HEK293 (cell line): ENCODE results near the gene TES.

Experiments
- EGR2 ChIP-seq: fragments of 450-650 bp; formaldehyde crosslinking; IDR thresholded peaks from 2 replicates; pipeline ENCODE4 v1.5.1; 2016; ENCODE audit warnings: low read depth, missing biosample characterization, missing genetic modification characterization
- GLI4 ChIP-seq: fragments of 450-650 bp; formaldehyde crosslinking; IDR thresholded peaks from 2 replicates; pipeline ENCODE4 v1.5.1; 2016; ENCODE audit warnings: missing biosample characterization, missing genetic modification characterization
- KLF8 ChIP-seq: fragments of 450-650 bp; formaldehyde crosslinking; IDR thresholded peaks from 2 replicates; pipeline ENCODE4 v1.5.1; 2016; ENCODE audit warnings: missing biosample characterization, missing genetic modification characterization
- KLF9 ChIP-seq: fragments of 450-650 bp; formaldehyde crosslinking; IDR thresholded peaks from 2 replicates; pipeline ENCODE4 v1.5.1; 2016; ENCODE audit warnings: missing biosample characterization, missing genetic modification characterization, low read depth
- MYNN ChIP-seq: fragments of 450-650 bp; formaldehyde crosslinking; IDR thresholded peaks from 2 replicates; pipeline ENCODE4 v1.5.1; 2016; ENCODE audit warnings: missing biosample characterization, missing genetic modification characterization, borderline replicate concordance
- WT1 ChIP-seq: fragments of 450-650 bp; formaldehyde crosslinking; IDR thresholded peaks from 2 replicates; pipeline ENCODE4 v1.5.1; 2016; ENCODE audit warnings: missing biosample characterization, missing genetic modification characterization
- ZBTB8A ChIP-seq: fragments of 450-650 bp; formaldehyde crosslinking; IDR thresholded peaks from 2 replicates; pipeline ENCODE4 v1.5.1; 2016; ENCODE audit warnings: missing biosample characterization, missing genetic modification characterization
- ZFP69B ChIP-seq: fragments of 450-650 bp; formaldehyde crosslinking; IDR thresholded peaks from 2 replicates; pipeline ENCODE4 v1.5.1; 2016; ENCODE audit warnings: missing biosample characterization, missing genetic modification characterization
- ZNF114 ChIP-seq: fragments of 450-650 bp; formaldehyde crosslinking; IDR thresholded peaks from 2 replicates; pipeline ENCODE4 v1.5.0; 2017; ENCODE audit warnings: missing biosample characterization, missing genetic modification characterization
- ZNF184 ChIP-seq: fragments of 450-650 bp; IDR thresholded peaks from 2 replicates; pipeline ENCODE4 v1.5.1; 2018; ENCODE audit warnings: missing biosample characterization, mild to moderate bottlenecking, missing genetic modification characterization
- ZNF202 ChIP-seq: fragments of 450-650 bp; formaldehyde crosslinking; IDR thresholded peaks from 2 replicates; pipeline ENCODE4 v1.5.1; 2016; ENCODE audit warnings: missing biosample characterization, missing genetic modification characterization, borderline replicate concordance
- ZNF266 ChIP-seq: fragments of 450-650 bp; formaldehyde crosslinking; IDR thresholded peaks from 2 replicates; pipeline ENCODE4 v1.5.1; 2016; ENCODE audit warnings: missing biosample characterization, missing genetic modification characterization, low read depth
- ZNF366 ChIP-seq: fragments of 450-650 bp; formaldehyde crosslinking; conservative IDR thresholded peaks from 2 replicates; pipeline ENCODE4 v1.5.1; 2016; ENCODE audit warnings: missing biosample characterization, missing genetic modification characterization
- ZNF404 ChIP-seq: fragments of 450-650 bp; formaldehyde crosslinking; IDR thresholded peaks from 2 replicates; pipeline ENCODE4 v1.5.1; 2017; ENCODE audit warnings: missing biosample characterization, missing genetic modification characterization
- ZNF48 ChIP-seq: fragments of 450-650 bp; formaldehyde crosslinking; IDR thresholded peaks from 2 replicates; pipeline ENCODE4 v1.5.1; 2016; ENCODE audit warnings: missing biosample characterization, missing genetic modification characterization
- ZNF514 ChIP-seq: fragments of 450-650 bp; formaldehyde crosslinking; IDR thresholded peaks from 2 replicates; pipeline ENCODE4 v1.5.1; 2016; ENCODE audit warnings: missing biosample characterization, missing genetic modification characterization
- ZNF521 ChIP-seq: fragments of 450-650 bp; formaldehyde crosslinking; IDR thresholded peaks from 2 replicates; pipeline ENCODE4 v1.5.1; 2017; ENCODE audit warnings: missing biosample characterization, mild to moderate bottlenecking, missing genetic modification characterization
- ZNF621 ChIP-seq: fragments of 450-650 bp; formaldehyde crosslinking; IDR thresholded peaks from 2 replicates; pipeline ENCODE4 v1.5.1; 2017; ENCODE audit warnings: missing biosample characterization, missing genetic modification characterization
- ZNF670 ChIP-seq: fragments of 450-650 bp; formaldehyde crosslinking; IDR thresholded peaks from 2 replicates; pipeline ENCODE4 v1.5.1; 2016; ENCODE audit warnings: missing biosample characterization, missing genetic modification characterization, low read depth
- ZNF830 ChIP-seq: fragments of 450-650 bp; IDR thresholded peaks from 2 replicates; pipeline ENCODE4 v1.5.0; 2018; ENCODE audit warnings: missing biosample characterization, missing genetic modification characterization, low read depth, mild to moderate bottlenecking, moderate library complexity
- TF ChIP-seq, protein P1 (sequence below): fragments of 450-650 bp; formaldehyde crosslinking; IDR thresholded peaks from 2 replicates; pipeline ENCODE4 v1.5.1; 2016; ENCODE audit warnings: missing biosample characterization, missing genetic modification characterization, borderline replicate concordance
- TF ChIP-seq, protein P2 (sequence below): fragments of 450-650 bp; formaldehyde crosslinking; IDR thresholded peaks from 2 replicates; pipeline ENCODE4 v1.5.1; 2016; ENCODE audit warnings: missing biosample characterization, missing genetic modification characterization
- TF ChIP-seq, protein P3 (sequence below): fragments of 450-650 bp; formaldehyde crosslinking; IDR thresholded peaks from 2 replicates; pipeline ENCODE4 v1.5.1; 2016; ENCODE audit warnings: missing biosample characterization, missing genetic modification characterization
- TF ChIP-seq, protein P4 (sequence below): fragments of 450-650 bp; formaldehyde crosslinking; IDR thresholded peaks from 2 replicates; pipeline ENCODE4 v1.5.1; 2016; ENCODE audit warnings: missing biosample characterization, missing genetic modification characterization
- TF ChIP-seq, protein P5 (sequence below): fragments of 450-650 bp; formaldehyde crosslinking; IDR thresholded peaks from 2 replicates; pipeline ENCODE4 v1.5.1; 2016; ENCODE audit warnings: missing biosample characterization, missing genetic modification characterization, low read depth
- TF ChIP-seq, protein P6 (sequence below): fragments of 450-650 bp; formaldehyde crosslinking; IDR thresholded peaks from 2 replicates; pipeline ENCODE4 v1.5.1; 2016; ENCODE audit warnings: missing biosample characterization, missing genetic modification characterization

Gene TES

DNA sequence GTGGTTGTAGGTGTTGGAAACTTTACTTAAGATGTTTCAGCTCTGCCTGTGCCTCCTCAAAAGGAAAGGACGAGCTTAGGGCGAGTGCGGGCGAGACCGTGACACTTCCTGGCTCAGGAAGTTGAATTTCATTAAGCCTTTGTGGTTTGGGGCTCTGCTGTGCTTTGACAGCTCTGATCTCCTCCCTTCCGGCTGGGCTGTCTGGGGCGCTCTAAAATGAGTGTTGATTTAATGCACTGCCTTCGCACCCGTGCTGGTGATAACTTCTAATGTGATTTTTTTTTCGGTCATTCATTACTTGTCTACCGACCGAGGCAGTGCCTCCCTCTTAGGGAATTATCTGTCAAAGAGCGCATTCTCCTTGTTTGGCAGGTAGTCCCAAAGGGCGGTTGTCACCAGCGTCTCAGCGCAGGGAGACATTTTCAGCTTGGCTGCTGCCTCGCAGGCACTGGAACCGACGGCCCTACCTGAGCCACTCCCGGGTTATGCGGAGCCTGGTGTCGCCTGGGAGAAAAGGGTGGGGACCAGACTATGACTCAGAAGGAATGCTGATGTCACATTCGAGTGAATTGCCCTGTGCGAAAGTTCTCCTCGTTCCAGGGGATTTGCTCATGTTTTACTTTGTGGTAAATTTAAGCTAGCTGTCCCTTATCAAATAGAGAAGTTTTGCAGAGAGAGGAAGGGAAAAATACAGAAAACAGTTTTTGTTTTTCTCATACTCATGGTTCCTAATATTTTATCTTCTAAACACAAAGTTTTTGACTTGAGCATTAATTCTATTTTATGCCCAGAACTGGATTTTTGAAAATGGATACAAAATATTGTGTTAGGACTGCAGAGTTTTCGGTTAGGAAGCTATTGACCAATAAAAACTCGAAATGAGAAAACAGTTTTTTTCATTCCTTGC, 920 bp downstream of the TES start (continued):
- TF ChIP-seq GLI4 (tag by site-specific recombination), result no peak
- TF ChIP-seq ZNF266, result no peak
- no peak for TF ChIP-seq ZNF670
- no peak for TF ChIP-seq ZNF621 (tag by site-specific recombination)
- no peak for TF ChIP-seq ZNF521 (tag by site-specific recombination)
- TF ChIP-seq EGR2, result no peak
- TF ChIP-seq ZNF202 (tag by site-specific recombination), result no peak
- peak; percentile 85 for TF ChIP-seq ZBTB8A (tag by site-specific recombination)
- no peak for TF ChIP-seq ZNF48 (tag by site-specific recombination)
- TF ChIP-seq, protein P1, sequence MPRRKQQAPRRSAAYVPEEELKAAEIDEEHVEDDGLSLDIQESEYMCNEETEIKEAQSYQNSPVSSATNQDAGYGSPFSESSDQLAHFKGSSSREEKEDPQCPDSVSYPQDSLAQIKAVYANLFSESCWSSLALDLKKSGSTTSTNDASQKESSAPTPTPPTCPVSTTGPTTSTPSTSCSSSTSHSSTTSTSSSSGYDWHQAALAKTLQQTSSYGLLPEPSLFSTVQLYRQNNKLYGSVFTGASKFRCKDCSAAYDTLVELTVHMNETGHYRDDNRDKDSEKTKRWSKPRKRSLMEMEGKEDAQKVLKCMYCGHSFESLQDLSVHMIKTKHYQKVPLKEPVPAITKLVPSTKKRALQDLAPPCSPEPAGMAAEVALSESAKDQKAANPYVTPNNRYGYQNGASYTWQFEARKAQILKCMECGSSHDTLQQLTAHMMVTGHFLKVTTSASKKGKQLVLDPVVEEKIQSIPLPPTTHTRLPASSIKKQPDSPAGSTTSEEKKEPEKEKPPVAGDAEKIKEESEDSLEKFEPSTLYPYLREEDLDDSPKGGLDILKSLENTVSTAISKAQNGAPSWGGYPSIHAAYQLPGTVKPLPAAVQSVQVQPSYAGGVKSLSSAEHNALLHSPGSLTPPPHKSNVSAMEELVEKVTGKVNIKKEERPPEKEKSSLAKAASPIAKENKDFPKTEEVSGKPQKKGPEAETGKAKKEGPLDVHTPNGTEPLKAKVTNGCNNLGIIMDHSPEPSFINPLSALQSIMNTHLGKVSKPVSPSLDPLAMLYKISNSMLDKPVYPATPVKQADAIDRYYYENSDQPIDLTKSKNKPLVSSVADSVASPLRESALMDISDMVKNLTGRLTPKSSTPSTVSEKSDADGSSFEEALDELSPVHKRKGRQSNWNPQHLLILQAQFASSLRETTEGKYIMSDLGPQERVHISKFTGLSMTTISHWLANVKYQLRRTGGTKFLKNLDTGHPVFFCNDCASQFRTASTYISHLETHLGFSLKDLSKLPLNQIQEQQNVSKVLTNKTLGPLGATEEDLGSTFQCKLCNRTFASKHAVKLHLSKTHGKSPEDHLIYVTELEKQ (tag by site-specific recombination), result no peak
- TF ChIP-seq KLF9, result peak; percentile 35
- TF ChIP-seq ZNF514, result no peak
- no peak for TF ChIP-seq ZNF404 (tag by site-specific recombination)
- TF ChIP-seq ZNF830, result no peak
- TF ChIP-seq, protein P2, sequence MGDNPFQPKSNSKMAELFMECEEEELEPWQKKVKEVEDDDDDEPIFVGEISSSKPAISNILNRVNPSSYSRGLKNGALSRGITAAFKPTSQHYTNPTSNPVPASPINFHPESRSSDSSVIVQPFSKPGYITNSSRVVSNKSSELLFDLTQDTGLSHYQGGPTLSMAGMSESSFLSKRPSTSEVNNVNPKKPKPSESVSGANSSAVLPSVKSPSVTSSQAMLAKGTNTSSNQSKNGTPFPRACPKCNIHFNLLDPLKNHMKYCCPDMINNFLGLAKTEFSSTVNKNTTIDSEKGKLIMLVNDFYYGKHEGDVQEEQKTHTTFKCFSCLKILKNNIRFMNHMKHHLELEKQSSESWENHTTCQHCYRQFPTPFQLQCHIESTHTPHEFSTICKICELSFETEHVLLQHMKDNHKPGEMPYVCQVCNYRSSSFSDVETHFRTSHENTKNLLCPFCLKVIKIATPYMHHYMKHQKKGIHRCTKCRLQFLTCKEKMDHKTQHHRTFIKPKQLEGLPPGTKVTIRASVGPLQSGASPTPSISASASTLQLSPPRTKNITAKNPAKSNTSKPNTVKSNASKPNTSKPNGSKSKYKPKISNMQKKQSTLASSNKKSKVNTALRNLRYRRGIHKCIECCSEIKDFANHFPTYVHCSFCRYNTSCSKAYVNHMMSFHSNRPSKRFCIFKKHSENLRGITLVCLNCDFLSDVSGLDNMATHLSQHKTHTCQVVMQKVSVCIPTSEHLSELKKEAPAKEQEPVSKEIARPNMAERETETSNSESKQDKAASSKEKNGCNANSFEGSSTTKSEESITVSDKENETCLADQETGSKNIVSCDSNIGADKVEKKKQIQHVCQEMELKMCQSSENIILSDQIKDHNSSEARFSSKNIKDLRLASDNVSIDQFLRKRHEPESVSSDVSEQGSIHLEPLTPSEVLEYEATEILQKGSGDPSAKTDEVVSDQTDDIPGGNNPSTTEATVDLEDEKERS (tag by site-specific recombination), result no peak
- TF ChIP-seq KLF8 (tag by site-specific recombination), result peak; percentile 93
- TF ChIP-seq, protein P3, sequence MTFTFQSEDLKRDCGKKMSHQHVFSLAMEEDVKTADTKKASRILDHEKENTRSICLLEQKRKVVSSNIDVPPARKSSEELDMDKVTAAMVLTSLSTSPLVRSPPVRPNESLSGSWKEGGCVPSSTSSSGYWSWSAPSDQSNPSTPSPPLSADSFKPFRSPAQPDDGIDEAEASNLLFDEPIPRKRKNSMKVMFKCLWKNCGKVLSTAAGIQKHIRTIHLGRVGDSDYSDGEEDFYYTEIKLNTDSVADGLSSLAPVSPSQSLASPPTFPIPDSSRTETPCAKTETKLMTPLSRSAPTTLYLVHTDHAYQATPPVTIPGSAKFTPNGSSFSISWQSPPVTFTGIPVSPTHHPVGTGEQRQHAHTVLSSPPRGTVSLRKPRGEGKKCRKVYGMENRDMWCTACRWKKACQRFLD (tag by site-specific recombination), result no peak
- no peak for TF ChIP-seq ZNF114 (tag by site-specific recombination)
- no peak for TF ChIP-seq MYNN (tag by site-specific recombination)
- TF ChIP-seq, protein P4, sequence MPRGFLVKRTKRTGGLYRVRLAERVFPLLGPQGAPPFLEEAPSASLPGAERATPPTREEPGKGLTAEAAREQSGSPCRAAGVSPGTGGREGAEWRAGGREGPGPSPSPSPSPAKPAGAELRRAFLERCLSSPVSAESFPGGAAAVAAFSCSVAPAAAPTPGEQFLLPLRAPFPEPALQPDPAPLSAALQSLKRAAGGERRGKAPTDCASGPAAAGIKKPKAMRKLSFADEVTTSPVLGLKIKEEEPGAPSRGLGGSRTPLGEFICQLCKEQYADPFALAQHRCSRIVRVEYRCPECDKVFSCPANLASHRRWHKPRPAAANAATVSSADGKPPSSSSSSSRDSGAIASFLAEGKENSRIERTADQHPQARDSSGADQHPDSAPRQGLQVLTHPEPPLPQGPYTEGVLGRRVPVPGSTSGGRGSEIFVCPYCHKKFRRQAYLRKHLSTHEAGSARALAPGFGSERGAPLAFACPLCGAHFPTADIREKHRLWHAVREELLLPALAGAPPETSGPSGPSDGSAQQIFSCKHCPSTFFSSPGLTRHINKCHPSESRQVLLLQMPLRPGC (tag by site-specific recombination), result peak; percentile 57
- peak; percentile 89 for TF ChIP-seq WT1 (tag by site-specific recombination)
- TF ChIP-seq ZFP69B, result peak; percentile 78
- TF ChIP-seq, protein P5, sequence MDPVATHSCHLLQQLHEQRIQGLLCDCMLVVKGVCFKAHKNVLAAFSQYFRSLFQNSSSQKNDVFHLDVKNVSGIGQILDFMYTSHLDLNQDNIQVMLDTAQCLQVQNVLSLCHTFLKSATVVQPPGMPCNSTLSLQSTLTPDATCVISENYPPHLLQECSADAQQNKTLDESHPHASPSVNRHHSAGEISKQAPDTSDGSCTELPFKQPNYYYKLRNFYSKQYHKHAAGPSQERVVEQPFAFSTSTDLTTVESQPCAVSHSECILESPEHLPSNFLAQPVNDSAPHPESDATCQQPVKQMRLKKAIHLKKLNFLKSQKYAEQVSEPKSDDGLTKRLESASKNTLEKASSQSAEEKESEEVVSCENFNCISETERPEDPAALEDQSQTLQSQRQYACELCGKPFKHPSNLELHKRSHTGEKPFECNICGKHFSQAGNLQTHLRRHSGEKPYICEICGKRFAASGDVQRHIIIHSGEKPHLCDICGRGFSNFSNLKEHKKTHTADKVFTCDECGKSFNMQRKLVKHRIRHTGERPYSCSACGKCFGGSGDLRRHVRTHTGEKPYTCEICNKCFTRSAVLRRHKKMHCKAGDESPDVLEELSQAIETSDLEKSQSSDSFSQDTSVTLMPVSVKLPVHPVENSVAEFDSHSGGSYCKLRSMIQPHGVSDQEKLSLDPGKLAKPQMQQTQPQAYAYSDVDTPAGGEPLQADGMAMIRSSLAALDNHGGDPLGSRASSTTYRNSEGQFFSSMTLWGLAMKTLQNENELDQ, result no peak
- TF ChIP-seq ZNF184 (tag by site-specific recombination), result peak; percentile 19; the same call in 1 of the 2 replicates
- TF ChIP-seq, protein P6, sequence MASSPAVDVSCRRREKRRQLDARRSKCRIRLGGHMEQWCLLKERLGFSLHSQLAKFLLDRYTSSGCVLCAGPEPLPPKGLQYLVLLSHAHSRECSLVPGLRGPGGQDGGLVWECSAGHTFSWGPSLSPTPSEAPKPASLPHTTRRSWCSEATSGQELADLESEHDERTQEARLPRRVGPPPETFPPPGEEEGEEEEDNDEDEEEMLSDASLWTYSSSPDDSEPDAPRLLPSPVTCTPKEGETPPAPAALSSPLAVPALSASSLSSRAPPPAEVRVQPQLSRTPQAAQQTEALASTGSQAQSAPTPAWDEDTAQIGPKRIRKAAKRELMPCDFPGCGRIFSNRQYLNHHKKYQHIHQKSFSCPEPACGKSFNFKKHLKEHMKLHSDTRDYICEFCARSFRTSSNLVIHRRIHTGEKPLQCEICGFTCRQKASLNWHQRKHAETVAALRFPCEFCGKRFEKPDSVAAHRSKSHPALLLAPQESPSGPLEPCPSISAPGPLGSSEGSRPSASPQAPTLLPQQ, result peak; percentile 79
- peak; percentile 74 for TF ChIP-seq ZNF366
